Stomach (tissue), 9 donors: ENCODE results near the gene POLA1. TPM values are rescaled to one million over a fixed set of nuclear protein-coding genes. Genes with fewer than 3 reads are reported as not detected.
A peak's percentile ranks its signal among the peaks of the same experiment; 100 is the strongest.

ENCODE experiments used
- DNase-seq, 2 donors: peaks; one replicate each; pipeline versions ENCODE4 v3.0.0 to v3.0.0-alpha.2; 2013 to 2019
- H3K27ac ChIP-seq, 5 donors: fragments of 200-600 bp in 4 of 5; sonication (generic) in 4 of 5; one replicate each; pipeline ENCODE4 v1.5.1; 2013 to 2019; ENCODE audit warnings: mild to moderate bottlenecking in 1 of 5, moderate library complexity in 1 of 5
- H3K27me3 ChIP-seq, 3 donors: fragments of 200-600 bp; sonication (generic); one replicate each; pipeline ENCODE4 v1.5.1; 2017 to 2019; ENCODE audit warnings: mixed run types in 1 of 3
- H3K36me3 ChIP-seq, 4 donors: fragments of 200-600 bp; sonication (generic); 1 replicate in 3 of 4; 2 replicates in 1 of 4; pipeline ENCODE4 v1.5.1; 2016 to 2019
- H3K4me1 ChIP-seq, 4 donors: fragments of 200-600 bp; sonication (generic); one replicate each; pipeline ENCODE4 v1.5.1; 2016 to 2019
- H3K4me3 ChIP-seq, 4 donors: fragments of 200-600 bp; sonication (generic) in 3 of 4; one replicate each; pipeline ENCODE4 v1.5.1; 2016 to 2019; ENCODE audit warnings: mild to moderate bottlenecking in 1 of 4
- H3K9me3 ChIP-seq, 4 donors: fragments of 200-600 bp; sonication (generic); one replicate each; pipeline ENCODE4 v1.5.1; 2016 to 2019
- CTCF ChIP-seq, 7 experiments: fragments of 450-650 bp in 4 of 7; fragments of 200-600 bp in 3 of 7; sonication (generic) in 3 of 7; IDR thresholded peaks; one replicate each; pipeline ENCODE4 v1.5.1; 2016 to 2019; ENCODE audit warnings: antibody characterized with exemption in 7 of 7, control low read depth in 2 of 7, mild to moderate bottlenecking in 1 of 7
- EP300 ChIP-seq: sonication (generic); formaldehyde crosslinking; IDR thresholded peaks from one replicate; pipeline ENCODE4 v1.6.1; 2017; ENCODE audit warnings: antibody characterized with exemption
- POLR2A ChIP-seq, 4 donors: fragments of 450-650 bp; IDR thresholded peaks; one replicate each; pipeline ENCODE4 v1.6.1; 2016; ENCODE audit warnings: antibody characterized with exemption in 4 of 4, control low read depth in 2 of 4, mild to moderate bottlenecking in 1 of 4, moderate library complexity in 1 of 4
- POLR2AphosphoS5 ChIP-seq, 3 donors: sonication (generic); formaldehyde crosslinking; IDR thresholded peaks; one replicate each; pipeline ENCODE4 v1.6.1; 2016; ENCODE audit warnings: antibody characterized with exemption in 3 of 3
- WGBS, 5 donors: extraction: QIAGEN DNeasy Blood & Tissue Kit in 3 of 5; methylation state at CpG; one replicate each; pipeline versions ENCODE4 v1.1.5 to v1.1.7; 2013 to 2018; 5-methylcytosine and 5-hydroxymethylcytosine counted together
- intact Hi-C: fragments of 100-400 bp; cut with DNase I; formaldehyde crosslinking; loops from one replicate; pipeline ENCODE4 v1.15.1; 2023; ENCODE audit warnings: low total_unique reads
- polyA plus RNA-seq, 3 donors: library from polyadenylated mRNA; stranded (reverse); fragments of 200-250 nt; gene quantifications; one replicate each; pipeline ENCODE4 v1.2.3, GENCODE V29; 2013
- total RNA-seq, 5 donors: library from RNA; depleted of rRNA; stranded (reverse); fragments of >200 nt; gene quantifications; one replicate each; pipeline versions ENCODE4 v1.1.0 to v1.2.3, GENCODE V29; 2014 to 2016
- donor health status: healthy with polysubstance abuse.
- donor health status: Bipolar disorder and iron deficiency.
- donor health status: healthy.

Gene POLA1
- total and polyA plus RNA-seq, 8 donors = 2.7 to 32.9 (median 8.9) TPM

- Histone ChIP-seq H3K9me3 (peaks cover 0 to 12% (median 3%) of the 10 kb centered on the region in 4 donors), H3K27me3 (peaks cover 23 to 57% (median 52%) of the 10 kb centered on the region in 3 donors), H3K36me3 (no peaks in the 10 kb centered on the region), H3K4me1 (peaks cover 14 to 38% (median 26%) of the 10 kb centered on the region in 4 donors), H3K4me3 (peak overlapping the region; percentile 24 to 44 (median 36)), H3K27ac (no peak overlapping the region)
- DNase-seq = no peak
- TF ChIP-seq EP300 (no peak), POLR2AphosphoS5 (IDR thresholded peaks at IDR 0.05) (no peak), CTCF (IDR thresholded peaks at IDR 0.05) (no peak)
- intact Hi-C loops = no loop called here
- WGBS, 5 donors = 27 to 77% (median 49%) methylated on average over 8 to 61 of the region's 65 CpGs
Measured at GRCh38 chrX:25001808-25002660, 308.3 kb downstream of the POLA1 start.

- Histone ChIP-seq H3K27me3 (peaks cover 28 to 63% (median 58%) of the 10 kb centered on the region in 3 donors), H3K4me3 (peak overlapping the region; percentile 24 to 44 (median 36)), H3K9me3 (peaks cover 0 to 12% (median 3%) of the 10 kb centered on the region in 4 donors), H3K36me3 (no peaks in the 10 kb centered on the region), H3K27ac (no peak overlapping the region), H3K4me1 (peaks cover 14 to 43% (median 31%) of the 10 kb centered on the region in 4 donors)
- DNase-seq = no peak
- 0 to 32% (median 11%) methylated on average over 1 to 33 of the region's 33 CpGs for WGBS, 5 donors
- intact Hi-C loops = no loop called here
- TF ChIP-seq CTCF (IDR thresholded peaks at IDR 0.05) = no peak
- TF ChIP-seq POLR2AphosphoS5 (IDR thresholded peaks at IDR 0.05) = no peak
- TF ChIP-seq POLR2A (IDR thresholded peaks at IDR 0.05) = no peak
- no peak for TF ChIP-seq EP300
Measured at GRCh38 chrX:25002661-25003020, 308.9 kb downstream of the POLA1 start.

GRCh38 chrX:25003066-25003849, 309.5 kb downstream of the POLA1 start:
- H3K4me3 ChIP-seq = peak overlapping the region; percentile 24 to 44 (median 36)
- H3K4me1 ChIP-seq = peaks cover 14 to 43% (median 31%) of the 10 kb centered on the region in 4 donors
- peak in 1 of 2 donors; percentile 71 for DNase-seq
- intact Hi-C loops = no loop called here
- 4 to 23% (median 9%) methylated on average over 21 to 40 of the region's 40 CpGs for WGBS, 5 donors
- peaks cover 28 to 69% (median 64%) of the 10 kb centered on the region in 3 donors for H3K27me3 ChIP-seq
- H3K27ac ChIP-seq = peak overlapping the region in 1 of 5 donors; percentile 53
- peaks cover 0 to 12% (median 3%) of the 10 kb centered on the region in 4 donors for H3K9me3 ChIP-seq
- TF ChIP-seq POLR2AphosphoS5 (IDR thresholded peaks at IDR 0.05) (no peak), EP300 (no peak), CTCF (IDR thresholded peaks at IDR 0.05) (no peak), POLR2A (IDR thresholded peaks at IDR 0.05) (no peak)
- H3K36me3 ChIP-seq = no peaks in the 10 kb centered on the region

- WGBS, 5 donors = 10 to 26% (median 18%) methylated on average over 9 to 10 of the region's 10 CpGs
- intact Hi-C loops = no loop called here
- TF ChIP-seq POLR2AphosphoS5 (IDR thresholded peaks at IDR 0.05) = no peak
- no peak for TF ChIP-seq POLR2A (IDR thresholded peaks at IDR 0.05)
- no peak for TF ChIP-seq CTCF (IDR thresholded peaks at IDR 0.05)
- no peak for TF ChIP-seq EP300
Measured at GRCh38 chrX:25004040-25004439, 310.3 kb downstream of the POLA1 start.

More at GRCh38 chrX:25004040-25004439, 310.3 kb downstream of the POLA1 start:
- H3K4me3 ChIP-seq = peak overlapping the region in 2 of 4 donors; percentile 30 to 47
- H3K27me3 ChIP-seq = peaks cover 33 to 77% (median 68%) of the 10 kb centered on the region in 3 donors
- H3K36me3 ChIP-seq = no peaks in the 10 kb centered on the region
- DNase-seq = no peak
- no peak overlapping the region for H3K27ac ChIP-seq
- peaks cover 14 to 43% (median 31%) of the 10 kb centered on the region in 4 donors for H3K4me1 ChIP-seq
- H3K9me3 ChIP-seq = peaks cover 0 to 12% (median 3%) of the 10 kb centered on the region in 4 donors
